ENCODE results near the gene GDI2. TPM values are rescaled to one million over a fixed set of nuclear protein-coding genes. Genes with fewer than 3 reads are reported as not detected.

GDI2 gene
- total and polyA plus RNA-seq, 10 donors: 100 to 272 (median 198) TPM

- H3K4me1 ChIP-seq: peaks cover 37 to 100% (median 88%) of the 10 kb centered on the region in 6 donors
These were observed 6.5 kb downstream of the GDI2 start for GRCh38 chr10:5806745-5807144.

GRCh38 chr10:5805711-5806110 lies 7.5 kb downstream of the GDI2 start:
- Histone ChIP-seq H3K36me3 (peaks cover 0 to 40% (median 3%) of the 10 kb centered on the region in 6 donors), H3K9me3 (no peaks in the 10 kb centered on the region), H3K4me1 (peaks cover 28 to 100% (median 80%) of the 10 kb centered on the region in 6 donors), H3K27ac (peak overlapping the region in 4 of 8 donors; percentile 9 to 33 (median 28)), H3K4me3 (no peak overlapping the region), H3K27me3 (replicated peaks in 1 of 7) (no peaks in the 10 kb centered on the region)
- WGBS, 5 donors: 39 to 75% (median 64%) methylated on average over 4 of the region's 4 CpGs
- TF ChIP-seq POLR2AphosphoS5 (IDR thresholded peaks at IDR 0.05): no peak
- TF ChIP-seq POLR2A (IDR thresholded peaks at IDR 0.05): no peak
- no peak for TF ChIP-seq CTCF (IDR thresholded peaks at IDR 0.05 in 8 of 11, conservative IDR thresholded peaks at IDR 0.05 in 3 of 11)
- intact Hi-C loops (cut with DNase I; ENCODE audit: low total_unique reads): no loop called here
- DNase-seq: no peak

More at GRCh38 chr10:5806745-5807144, 6.5 kb downstream of the GDI2 start:
- intact Hi-C loops (cut with DNase I; ENCODE audit: low total_unique reads): no loop called here
- Histone ChIP-seq H3K36me3 (peaks cover 0 to 30% (median 2%) of the 10 kb centered on the region in 6 donors), H3K4me3 (no peak overlapping the region), H3K27me3 (replicated peaks in 1 of 7) (no peaks in the 10 kb centered on the region), H3K9me3 (no peaks in the 10 kb centered on the region), H3K27ac (peak overlapping the region in 1 of 8 donors; percentile 2)
- no peak for TF ChIP-seq POLR2A (IDR thresholded peaks at IDR 0.05)
- TF ChIP-seq CTCF (IDR thresholded peaks at IDR 0.05 in 8 of 11, conservative IDR thresholded peaks at IDR 0.05 in 3 of 11): no peak
- TF ChIP-seq POLR2AphosphoS5 (IDR thresholded peaks at IDR 0.05): no peak
- no peak for DNase-seq
- WGBS, 5 donors: 53 to 64% (median 57%) methylated on average over 2 of the region's 2 CpGs

- intact Hi-C loops (cut with DNase I; ENCODE audit: low total_unique reads): no loop called here
These were observed 8.0 kb downstream of the GDI2 start for GRCh38 chr10:5805260-5805659.

GRCh38 chr10:5804386-5804785 lies 8.8 kb downstream of the GDI2 start:
- intact Hi-C loops (cut with DNase I; ENCODE audit: low total_unique reads): no loop called here
- Histone ChIP-seq H3K9me3 (no peaks in the 10 kb centered on the region), H3K4me1 (peaks cover 21 to 99% (median 67%) of the 10 kb centered on the region in 6 donors), H3K4me3 (no peak overlapping the region), H3K27ac (no peak overlapping the region), H3K27me3 (replicated peaks in 1 of 7) (no peaks in the 10 kb centered on the region), H3K36me3 (peaks cover 0 to 53% (median 13%) of the 10 kb centered on the region in 6 donors)
- 87 to 89% (median 88%) methylated on average over 4 of the region's 4 CpGs for WGBS, 5 donors
- no peak for DNase-seq
- TF ChIP-seq CTCF (IDR thresholded peaks at IDR 0.05 in 8 of 11, conservative IDR thresholded peaks at IDR 0.05 in 3 of 11) (no peak), POLR2AphosphoS5 (IDR thresholded peaks at IDR 0.05) (no peak), POLR2A (IDR thresholded peaks at IDR 0.05) (no peak)

More at GRCh38 chr10:5805260-5805659, 8.0 kb downstream of the GDI2 start:
- Histone ChIP-seq H3K27me3 (replicated peaks in 1 of 7) (no peaks in the 10 kb centered on the region), H3K36me3 (peaks cover 0 to 45% (median 5%) of the 10 kb centered on the region in 6 donors), H3K9me3 (no peaks in the 10 kb centered on the region), H3K4me3 (no peak overlapping the region), H3K27ac (peak overlapping the region in 4 of 8 donors; percentile 9 to 33 (median 28)), H3K4me1 (peaks cover 28 to 100% (median 76%) of the 10 kb centered on the region in 6 donors)
- WGBS, 5 donors: 73 to 100% (median 79%) methylated on average over 2 of the region's 2 CpGs
- TF ChIP-seq POLR2A (IDR thresholded peaks at IDR 0.05) (no peak), POLR2AphosphoS5 (IDR thresholded peaks at IDR 0.05) (no peak), CTCF (IDR thresholded peaks at IDR 0.05 in 8 of 11, conservative IDR thresholded peaks at IDR 0.05 in 3 of 11) (no peak)
- DNase-seq: no peak

All from spleen (tissue), 11 donors.